ENCODE data around the gene ANXA10. TPM values are rescaled to one million over a fixed set of nuclear protein-coding genes. Genes with fewer than 3 reads are reported as not detected.
A peak's percentile ranks its signal among the peaks of the same experiment; 100 is the strongest.

Gene ANXA10
- total RNA-seq, 1 donor from 2014 or later, result not detected

GRCh38 chr4:168164915-168165548 is 72.7 kb downstream of the ANXA10 start:
- Mint-ChIP-seq H3K27ac (ENCODE audit: unreplicated experiment) (no peak overlapping the region), H3K4me3 (ENCODE audit: unreplicated experiment) (no peak overlapping the region), H3K36me3 (ENCODE audit: low read depth) (peaks cover 1% of the 10 kb centered on the region), H3K27me3 (ENCODE audit: low read depth) (no peaks in the 10 kb centered on the region), H3K4me1 (ENCODE audit: low read depth) (peaks cover 3% of the 10 kb centered on the region), H3K9me3 (ENCODE audit: low read depth) (peaks cover 10% of the 10 kb centered on the region)
- TF ChIP-seq CTCF (IDR thresholded peaks at IDR 0.05), result no peak
- DNase-seq (ENCODE audit: low spot score), result no peak

- no peak for DNase-seq (ENCODE audit: low spot score)
- Mint-ChIP-seq H3K36me3 (ENCODE audit: low read depth) (no peaks in the 10 kb centered on the region), H3K9me3 (ENCODE audit: low read depth) (no peaks in the 10 kb centered on the region), H3K27ac (ENCODE audit: unreplicated experiment) (no peak overlapping the region), H3K27me3 (ENCODE audit: low read depth) (no peaks in the 10 kb centered on the region), H3K4me1 (ENCODE audit: low read depth) (no peaks in the 10 kb centered on the region), H3K4me3 (ENCODE audit: unreplicated experiment) (no peak overlapping the region)
- no peak for TF ChIP-seq CTCF (IDR thresholded peaks at IDR 0.05)
These were observed 75.5 kb downstream of the ANXA10 start for GRCh38 chr4:168167714-168168284.

- H3K27ac Mint-ChIP-seq (ENCODE audit: unreplicated experiment), result no peak overlapping the region
- no peaks in the 10 kb centered on the region for H3K36me3 Mint-ChIP-seq (ENCODE audit: low read depth)
- no peaks in the 10 kb centered on the region for H3K9me3 Mint-ChIP-seq (ENCODE audit: low read depth)
- no peak for DNase-seq (ENCODE audit: low spot score)
- H3K27me3 Mint-ChIP-seq (ENCODE audit: low read depth), result no peaks in the 10 kb centered on the region
- no peak overlapping the region for H3K4me3 Mint-ChIP-seq (ENCODE audit: unreplicated experiment)
- no peak for TF ChIP-seq CTCF (IDR thresholded peaks at IDR 0.05)
- H3K4me1 Mint-ChIP-seq (ENCODE audit: low read depth), result no peaks in the 10 kb centered on the region
These were observed 82.0 kb downstream of the ANXA10 start for GRCh38 chr4:168174308-168174707.

- Mint-ChIP-seq H3K9me3 (ENCODE audit: low read depth) (no peaks in the 10 kb centered on the region), H3K4me3 (ENCODE audit: unreplicated experiment) (no peak overlapping the region), H3K27me3 (ENCODE audit: low read depth) (no peaks in the 10 kb centered on the region), H3K27ac (ENCODE audit: unreplicated experiment) (no peak overlapping the region), H3K4me1 (ENCODE audit: low read depth) (no peaks in the 10 kb centered on the region), H3K36me3 (ENCODE audit: low read depth) (no peaks in the 10 kb centered on the region)
- no peak for TF ChIP-seq CTCF (IDR thresholded peaks at IDR 0.05)
- DNase-seq (ENCODE audit: low spot score), result no peak
These were observed 85.3 kb downstream of the ANXA10 start for GRCh38 chr4:168177546-168178149.

GRCh38 chr4:168183717-168184571 is 91.6 kb downstream of the ANXA10 start:
- DNase-seq (ENCODE audit: low spot score), result no peak
- no peaks in the 10 kb centered on the region for H3K27me3 Mint-ChIP-seq (ENCODE audit: low read depth)
- peak overlapping the region; percentile 70 for H3K27ac Mint-ChIP-seq (ENCODE audit: unreplicated experiment)
- H3K4me3 Mint-ChIP-seq (ENCODE audit: unreplicated experiment), result no peak overlapping the region
- H3K4me1 Mint-ChIP-seq (ENCODE audit: low read depth), result peaks cover 15% of the 10 kb centered on the region
- peaks cover 2% of the 10 kb centered on the region for H3K36me3 Mint-ChIP-seq (ENCODE audit: low read depth)
- peaks cover 2% of the 10 kb centered on the region for H3K9me3 Mint-ChIP-seq (ENCODE audit: low read depth)
- peak; percentile 99 for TF ChIP-seq CTCF (IDR thresholded peaks at IDR 0.05)
